HK-2 (cell line): ENCODE data around the gene SCAMP1.
"Not testable (repeated sequence)": the region's sequence is repeated elsewhere in the genome, so short reads cannot be mapped to it uniquely, and the experiment has no call there.

Source experiments
- DNase-seq: peaks from one replicate; pipeline ENCODE4 v3.0.0-alpha.2; 2018; ENCODE audit not compliant: unreplicated experiment

Gene SCAMP1

GRCh38 chr5:78360924-78361630, 660 bp downstream of the SCAMP1 start:
- DNase-seq: peak; percentile 30

- DNase-seq: no peak
Measured at GRCh38 chr5:78361631-78361993, 1.2 kb downstream of the SCAMP1 start.

- no peak for DNase-seq
Measured at GRCh38 chr5:78362220-78362619, 1.8 kb downstream of the SCAMP1 start.

GRCh38 chr5:78364005-78364404, 3.6 kb downstream of the SCAMP1 start:
- DNase-seq: no peak

- no peak for DNase-seq
Measured at GRCh38 chr5:78367318-78367991, 7.0 kb downstream of the SCAMP1 start.

- DNase-seq: no peak
Measured at GRCh38 chr5:78369680-78370079, 9.3 kb downstream of the SCAMP1 start.

- DNase-seq: no peak
Measured at GRCh38 chr5:78373231-78373630, 12.8 kb downstream of the SCAMP1 start.

- DNase-seq: no peak
Measured at GRCh38 chr5:78376315-78376714, 15.9 kb downstream of the SCAMP1 start.

GRCh38 chr5:78377056-78377717, 16.8 kb downstream of the SCAMP1 start:
- no peak for DNase-seq

GRCh38 chr5:78377718-78378105, 17.3 kb downstream of the SCAMP1 start:
- no peak for DNase-seq

- no peak for DNase-seq
Measured at GRCh38 chr5:78387468-78388153, 27.2 kb downstream of the SCAMP1 start.

GRCh38 chr5:78391357-78391756, 30.9 kb downstream of the SCAMP1 start:
- not testable (repeated sequence) for DNase-seq

- DNase-seq: no peak
Measured at GRCh38 chr5:78397831-78398230, 37.4 kb downstream of the SCAMP1 start.

- DNase-seq: no peak
Measured at GRCh38 chr5:78399116-78399515, 38.7 kb downstream of the SCAMP1 start.

- DNase-seq: no peak
Measured at GRCh38 chr5:78404682-78405293, 44.4 kb downstream of the SCAMP1 start.

GRCh38 chr5:78405829-78406750, 45.7 kb downstream of the SCAMP1 start:
- no peak for DNase-seq

GRCh38 chr5:78407458-78407857, 47.0 kb downstream of the SCAMP1 start:
- no peak for DNase-seq

- DNase-seq: no peak
Measured at GRCh38 chr5:78411586-78411985, 51.2 kb downstream of the SCAMP1 start.

GRCh38 chr5:78416677-78417425, 56.4 kb downstream of the SCAMP1 start:
- DNase-seq: no peak

- no peak for DNase-seq
Measured at GRCh38 chr5:78419396-78419795, 59.0 kb downstream of the SCAMP1 start.
